T-helper 17 cell (primary cell): Measurements from ENCODE around the gene OR2T10. TPM values are rescaled to one million over a fixed set of nuclear protein-coding genes. Genes with fewer than 3 reads are reported as not detected.
A peak's percentile ranks its signal among the peaks of the same experiment; 100 is the strongest.
"Not testable (repeated sequence)": the region's sequence is repeated elsewhere in the genome, so short reads cannot be mapped to it uniquely, and the experiment has no call there.

Experiments used
- ATAC-seq: fragments of 150-1000 bp; cut with Tn5 transposase; 2 replicates; pipeline ENCODE4 v1.10.0; 2021; ENCODE audit warnings: mild to moderate bottlenecking, moderate library complexity
- DNase-seq, 3 donors: peaks; one replicate each; pipeline versions ENCODE4 v3.0.0 to v3.0.0-alpha.2; 2020 to 2021
- H3K9me3 ChIP-seq: one replicate; pipeline ENCODE4 v1.7.0; 2013; ENCODE audit warnings: low read length, mild to moderate bottlenecking; ENCODE audit not compliant: control insufficient read depth, poor library complexity, severe bottlenecking
- H3K27ac Mint-ChIP-seq: one replicate; pipeline ENCODE4 v1.8.0; 2022; ENCODE audit warnings: mild to moderate bottlenecking, moderate library complexity, mixed read lengths
- H3K27me3 Mint-ChIP-seq: one replicate; pipeline ENCODE4 v1.8.0; 2022; ENCODE audit warnings: mixed read lengths
- H3K36me3 Mint-ChIP-seq: one replicate; pipeline ENCODE4 v1.8.0; 2022; ENCODE audit warnings: low read depth, mixed read lengths
- H3K4me1 Mint-ChIP-seq: one replicate; pipeline ENCODE4 v1.8.0; 2022; ENCODE audit warnings: mild to moderate bottlenecking, mixed read lengths
- H3K4me3 Mint-ChIP-seq: one replicate; pipeline ENCODE4 v1.8.0; 2022; ENCODE audit warnings: mild to moderate bottlenecking, moderate library complexity, mixed read lengths
- total RNA-seq, 4 donors: library from RNA in 2 of 4; stranded (reverse) in 2 of 4; gene quantifications; one replicate each; pipeline ENCODE4 v1.2.3 and lab custom pipeline; 2022 to 2026

Gene OR2T10
- not detected for total RNA-seq
- 0 reads per million in 2 donors for total RNA-seq (lab: John Stamatoyannopoulos, UW)

DNA sequence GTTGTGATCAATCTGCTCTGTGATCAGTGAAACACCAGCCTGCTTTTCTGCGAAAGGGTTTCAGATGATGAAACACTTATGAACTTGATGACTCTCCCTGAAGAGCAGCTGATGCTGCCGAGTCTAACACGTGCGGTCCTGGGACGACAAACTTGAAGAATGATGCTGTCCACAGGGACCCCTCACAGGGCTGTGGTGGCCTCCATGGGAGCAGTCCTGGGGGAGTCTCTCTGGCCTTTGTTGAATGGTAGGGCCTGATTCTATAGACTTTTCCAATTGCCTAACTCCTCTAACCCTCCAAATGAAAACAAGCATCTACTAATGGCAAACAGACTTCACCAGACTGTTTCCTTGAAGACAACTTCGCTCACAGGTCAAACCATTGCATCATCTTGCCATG lies at the start of gene OR2T10:
Gene OR2T10, minus strand, starts transcription at position 112 of the 400 bp plus-strand sequence. CDS start 3,932 bp downstream, outside the sequence.
- Mint-ChIP-seq H3K27me3 (peaks cover 6% of the 10 kb centered on the region), H3K27ac (no peak within 1 kb of the TSS), H3K4me1 (peaks cover 7% of the 10 kb centered on the region), H3K36me3 (no peaks in the 10 kb centered on the region), H3K4me3 (no peak within 1 kb of the TSS)
- H3K9me3 ChIP-seq = no peaks in the 10 kb centered on the region
- ATAC-seq (no peak), DNase-seq (no peak)

DNA sequence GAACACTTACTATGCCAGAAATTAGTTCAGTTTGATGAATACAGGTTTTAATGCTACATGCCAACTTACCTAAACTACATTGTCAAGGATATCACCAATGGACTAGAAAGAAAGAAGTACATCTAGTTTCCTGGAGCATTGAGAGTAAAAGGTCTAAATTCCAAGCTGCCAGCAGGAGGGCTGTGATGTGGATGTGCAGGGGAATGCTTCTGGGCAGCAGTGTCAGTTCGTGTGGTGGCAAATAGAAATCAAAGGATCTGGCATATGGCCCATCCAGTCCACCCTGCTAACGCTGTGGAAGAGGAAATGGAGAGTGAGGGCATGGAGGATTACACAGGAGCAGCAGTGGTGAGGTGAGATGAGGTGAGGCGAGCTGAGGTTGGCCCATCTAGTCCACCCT lies 47.7 kb upstream of the OR2T10 start, which contains the start of gene OR2T35:
Gene OR2T35, minus strand, starts transcription at position 101 of the 400 bp plus-strand sequence. CDS start 6,020 bp downstream, outside the sequence.
- not testable (repeated sequence) for DNase-seq, H3K4me3 Mint-ChIP-seq, H3K9me3 ChIP-seq, H3K4me1 Mint-ChIP-seq, H3K27ac Mint-ChIP-seq, ATAC-seq, H3K27me3 Mint-ChIP-seq, H3K36me3 Mint-ChIP-seq

- H3K27ac Mint-ChIP-seq, H3K4me3 Mint-ChIP-seq, H3K36me3 Mint-ChIP-seq, H3K9me3 ChIP-seq, H3K4me1 Mint-ChIP-seq, H3K27me3 Mint-ChIP-seq, DNase-seq: not testable (repeated sequence)
- ATAC-seq = peak; percentile 71
These were observed 45.6 kb upstream of the OR2T10 start for GRCh38 chr1:248642971-248643651.

GRCh38 chr1:248641583-248641982 lies 44.1 kb upstream of the OR2T10 start:
- H3K27ac Mint-ChIP-seq, H3K4me3 Mint-ChIP-seq, H3K9me3 ChIP-seq, H3K27me3 Mint-ChIP-seq, DNase-seq, H3K36me3 Mint-ChIP-seq, H3K4me1 Mint-ChIP-seq, ATAC-seq: not testable (repeated sequence)

DNA sequence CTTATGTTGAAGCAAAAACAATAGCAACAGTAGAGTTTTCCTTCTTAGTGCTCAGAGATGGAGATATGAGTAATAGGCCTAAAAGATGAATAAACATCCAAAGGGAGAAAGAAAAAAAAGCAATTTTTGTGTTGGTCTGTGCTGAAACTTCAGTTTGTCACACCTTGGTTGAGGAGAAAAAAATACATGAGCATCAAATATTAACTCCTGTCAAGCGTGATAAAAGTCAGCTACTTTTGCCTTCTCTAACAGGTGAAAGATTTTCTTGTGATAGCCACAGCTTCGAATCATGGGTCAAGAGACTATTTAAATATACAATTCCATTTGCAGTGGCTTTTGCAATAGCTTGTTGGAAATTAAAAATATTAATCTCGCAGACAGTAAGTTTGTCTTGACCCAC lies 43.4 kb upstream of the OR2T10 start:
- H3K4me3 Mint-ChIP-seq, DNase-seq, H3K27me3 Mint-ChIP-seq, H3K27ac Mint-ChIP-seq, ATAC-seq, H3K9me3 ChIP-seq, H3K4me1 Mint-ChIP-seq, H3K36me3 Mint-ChIP-seq: not testable (repeated sequence)

- DNase-seq, ATAC-seq, H3K4me3 Mint-ChIP-seq, H3K27ac Mint-ChIP-seq, H3K4me1 Mint-ChIP-seq, H3K9me3 ChIP-seq, H3K36me3 Mint-ChIP-seq, H3K27me3 Mint-ChIP-seq: not testable (repeated sequence)
These were observed 42.2 kb upstream of the OR2T10 start for GRCh38 chr1:248639652-248640051.

DNA sequence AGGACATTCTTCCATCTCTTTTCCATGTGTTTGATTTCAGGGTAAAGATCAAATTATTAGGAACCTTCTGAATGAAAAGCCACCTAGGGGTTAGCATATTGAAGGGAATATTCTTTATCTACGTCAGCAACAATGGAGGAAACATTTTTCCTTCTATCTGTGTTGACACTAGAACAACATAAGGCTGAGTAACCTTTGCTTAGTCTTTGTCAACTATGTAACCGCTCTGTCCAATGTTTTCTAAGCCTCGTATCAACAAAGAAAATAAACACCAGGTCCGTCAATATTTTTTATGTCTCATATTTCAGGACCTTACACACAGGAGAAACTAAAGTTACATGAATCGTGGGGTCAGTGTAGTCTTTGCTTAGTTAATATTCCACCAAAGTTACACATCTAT lies 39.1 kb upstream of the OR2T10 start:
- not testable (repeated sequence) for H3K4me3 Mint-ChIP-seq, ATAC-seq, H3K27ac Mint-ChIP-seq, H3K36me3 Mint-ChIP-seq, H3K4me1 Mint-ChIP-seq, DNase-seq, H3K9me3 ChIP-seq, H3K27me3 Mint-ChIP-seq

DNA sequence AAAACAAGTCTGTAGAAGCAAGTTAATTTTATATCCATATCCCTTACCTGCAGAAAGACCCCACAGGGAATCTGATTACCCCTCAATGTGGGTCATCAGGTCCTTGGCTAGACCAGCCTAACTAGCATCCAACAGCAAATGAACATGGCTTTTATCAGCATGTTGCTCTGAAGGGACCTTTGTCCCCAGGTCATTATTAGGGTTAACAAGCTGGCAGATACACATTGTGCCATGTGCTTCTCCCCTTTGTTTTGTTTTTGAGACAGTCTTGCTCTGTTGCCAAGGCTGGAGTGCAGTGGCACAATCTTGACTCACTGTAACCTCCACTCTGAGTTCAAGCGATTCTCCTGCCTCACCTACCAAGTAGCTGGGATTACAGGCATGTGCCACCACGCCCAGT lies 37.5 kb upstream of the OR2T10 start, which contains the start of gene OR2T11:
Gene OR2T11, minus strand, starts transcription at position 101 of the 400 bp plus-strand sequence. CDS start 7,963 bp downstream, outside the sequence.
- not testable (repeated sequence) for H3K9me3 ChIP-seq, H3K4me1 Mint-ChIP-seq, H3K4me3 Mint-ChIP-seq, H3K27me3 Mint-ChIP-seq, DNase-seq, H3K36me3 Mint-ChIP-seq, H3K27ac Mint-ChIP-seq, ATAC-seq

DNA sequence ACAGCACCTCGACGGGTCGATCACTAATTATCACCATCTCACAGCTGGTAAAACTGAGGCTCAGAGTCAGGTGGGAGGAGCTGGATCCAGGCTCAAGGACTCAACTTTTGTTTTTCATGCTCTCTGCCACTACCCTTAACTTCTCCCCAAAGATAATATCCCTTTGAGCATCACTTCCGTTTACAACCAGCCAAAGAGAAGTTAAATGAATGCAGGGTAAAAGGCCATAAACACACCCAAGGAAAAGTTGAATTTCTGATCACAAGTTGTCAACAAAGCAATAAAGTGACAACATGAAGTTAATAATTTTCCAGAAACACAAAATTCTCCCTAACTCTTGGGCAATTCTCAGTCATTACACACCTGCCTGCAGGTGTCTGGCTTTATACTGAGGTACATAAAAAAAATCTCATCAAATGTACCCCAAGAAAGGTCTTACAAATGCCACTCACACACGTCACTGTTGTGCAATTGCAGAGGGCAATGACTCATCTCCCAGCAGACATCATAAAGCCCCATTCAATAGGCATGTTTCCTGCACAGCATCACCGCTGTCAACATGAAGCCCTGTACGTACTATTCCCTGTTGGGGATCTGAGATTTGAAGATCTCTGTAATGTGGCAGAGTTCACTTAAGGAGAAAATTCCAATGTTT lies 34.0 kb upstream of the OR2T10 start:
- no peaks in the 10 kb centered on the region for H3K36me3 Mint-ChIP-seq
- no peaks in the 10 kb centered on the region for H3K9me3 ChIP-seq
- H3K27me3 Mint-ChIP-seq = peaks cover 14% of the 10 kb centered on the region
- DNase-seq (no peak), ATAC-seq (no peak)
- H3K27ac Mint-ChIP-seq = no peak overlapping the region
- no peaks in the 10 kb centered on the region for H3K4me1 Mint-ChIP-seq
- no peak overlapping the region for H3K4me3 Mint-ChIP-seq

DNA sequence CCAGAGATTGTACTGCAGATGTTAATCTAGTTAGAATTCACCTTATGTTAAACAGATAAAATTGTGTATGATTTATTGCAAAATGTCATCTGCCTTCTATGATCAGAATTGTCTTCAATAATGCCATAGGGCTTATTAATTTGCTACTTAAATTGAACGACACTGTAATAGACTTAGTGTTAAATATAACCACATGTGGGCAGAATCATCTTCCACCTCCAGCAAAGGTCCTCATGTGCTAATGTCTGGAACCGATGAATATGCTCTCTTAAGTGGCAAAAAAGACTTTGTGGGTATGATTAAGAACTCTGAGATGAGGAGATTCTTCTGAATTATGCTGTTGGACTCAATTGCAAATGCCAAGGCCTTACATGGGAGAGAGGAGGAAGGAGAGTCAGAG lies 33.1 kb upstream of the OR2T10 start:
- Mint-ChIP-seq H3K4me3 (no peak overlapping the region), H3K27me3 (peaks cover 14% of the 10 kb centered on the region), H3K4me1 (no peaks in the 10 kb centered on the region), H3K27ac (no peak overlapping the region), H3K36me3 (no peaks in the 10 kb centered on the region)
- no peaks in the 10 kb centered on the region for H3K9me3 ChIP-seq
- DNase-seq (no peak), ATAC-seq (no peak)

GRCh38 chr1:248627971-248628844 lies 30.7 kb upstream of the OR2T10 start:
- DNase-seq (no peak), ATAC-seq (no peak)
- Mint-ChIP-seq H3K36me3 (no peaks in the 10 kb centered on the region), H3K4me1 (no peaks in the 10 kb centered on the region), H3K27me3 (peaks cover 14% of the 10 kb centered on the region), H3K4me3 (no peak overlapping the region), H3K27ac (no peak overlapping the region)
- no peaks in the 10 kb centered on the region for H3K9me3 ChIP-seq

DNA sequence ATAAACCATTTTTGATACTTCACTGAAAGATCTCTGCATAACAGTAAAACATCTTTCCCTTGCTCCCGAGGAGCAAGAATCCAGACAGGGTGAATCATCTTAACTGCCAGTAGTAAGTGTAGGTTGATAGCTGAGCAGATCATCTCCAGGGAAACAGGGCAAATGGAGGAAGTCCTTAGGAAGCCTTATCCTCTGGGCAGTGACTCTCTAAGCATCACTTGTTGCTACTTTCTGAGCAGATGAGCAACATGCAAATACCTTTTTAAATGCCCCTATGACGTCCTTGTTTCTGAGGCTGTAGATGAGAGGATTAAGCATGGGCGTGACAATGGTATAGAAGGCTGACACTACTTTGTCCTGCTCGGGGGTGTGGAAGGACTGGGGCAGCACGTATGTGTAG lies 28.5 kb upstream of the OR2T10 start:
- DNase-seq (no peak), ATAC-seq (no peak)
- H3K9me3 ChIP-seq = no peaks in the 10 kb centered on the region
- H3K36me3 Mint-ChIP-seq = no peaks in the 10 kb centered on the region
- H3K27me3 Mint-ChIP-seq = peaks cover 13% of the 10 kb centered on the region
- no peak overlapping the region for H3K4me3 Mint-ChIP-seq
- H3K27ac Mint-ChIP-seq = no peak overlapping the region
- no peaks in the 10 kb centered on the region for H3K4me1 Mint-ChIP-seq

GRCh38 chr1:248625166-248625565 lies 27.7 kb upstream of the OR2T10 start:
- Mint-ChIP-seq H3K27ac (no peak overlapping the region), H3K27me3 (peaks cover 7% of the 10 kb centered on the region), H3K36me3 (no peaks in the 10 kb centered on the region), H3K4me1 (no peaks in the 10 kb centered on the region), H3K4me3 (no peak overlapping the region)
- no peaks in the 10 kb centered on the region for H3K9me3 ChIP-seq
- no peak for ATAC-seq
- DNase-seq = no peak
